Stomach (tissue), 9 donors: Measurements from ENCODE around the gene AIP. TPM values are rescaled to one million over a fixed set of nuclear protein-coding genes. Genes with fewer than 3 reads are reported as not detected.
A peak's percentile ranks its signal among the peaks of the same experiment; 100 is the strongest.

Source experiments
- DNase-seq, 2 donors: peaks; one replicate each; pipeline versions ENCODE4 v3.0.0 to v3.0.0-alpha.2; 2013 to 2019
- H3K27ac ChIP-seq, 5 donors: fragments of 200-600 bp in 4 of 5; sonication (generic) in 4 of 5; one replicate each; pipeline ENCODE4 v1.5.1; 2013 to 2019; ENCODE audit warnings: mild to moderate bottlenecking in 1 of 5, moderate library complexity in 1 of 5
- H3K27me3 ChIP-seq, 3 donors: fragments of 200-600 bp; sonication (generic); one replicate each; pipeline ENCODE4 v1.5.1; 2017 to 2019; ENCODE audit warnings: mixed run types in 1 of 3
- H3K36me3 ChIP-seq, 4 donors: fragments of 200-600 bp; sonication (generic); 1 replicate in 3 of 4; 2 replicates in 1 of 4; pipeline ENCODE4 v1.5.1; 2016 to 2019
- H3K4me1 ChIP-seq, 4 donors: fragments of 200-600 bp; sonication (generic); one replicate each; pipeline ENCODE4 v1.5.1; 2016 to 2019
- H3K4me3 ChIP-seq, 4 donors: fragments of 200-600 bp; sonication (generic) in 3 of 4; one replicate each; pipeline ENCODE4 v1.5.1; 2016 to 2019; ENCODE audit warnings: mild to moderate bottlenecking in 1 of 4
- H3K9me3 ChIP-seq, 4 donors: fragments of 200-600 bp; sonication (generic); one replicate each; pipeline ENCODE4 v1.5.1; 2016 to 2019
- EP300 ChIP-seq: sonication (generic); formaldehyde crosslinking; IDR thresholded peaks from one replicate; pipeline ENCODE4 v1.6.1; 2017; ENCODE audit warnings: antibody characterized with exemption
- POLR2A ChIP-seq, 4 donors: fragments of 450-650 bp; IDR thresholded peaks; one replicate each; pipeline ENCODE4 v1.6.1; 2016; ENCODE audit warnings: antibody characterized with exemption in 4 of 4, control low read depth in 2 of 4, mild to moderate bottlenecking in 1 of 4, moderate library complexity in 1 of 4
- POLR2AphosphoS5 ChIP-seq, 3 donors: sonication (generic); formaldehyde crosslinking; IDR thresholded peaks; one replicate each; pipeline ENCODE4 v1.6.1; 2016; ENCODE audit warnings: antibody characterized with exemption in 3 of 3
- WGBS, 5 donors: extraction: QIAGEN DNeasy Blood & Tissue Kit in 3 of 5; methylation state at CpG; one replicate each; pipeline versions ENCODE4 v1.1.5 to v1.1.7; 2013 to 2018; 5-methylcytosine and 5-hydroxymethylcytosine counted together
- intact Hi-C: fragments of 100-400 bp; cut with DNase I; formaldehyde crosslinking; loops from one replicate; pipeline ENCODE4 v1.15.1; 2023; ENCODE audit warnings: low total_unique reads
- polyA plus RNA-seq, 3 donors: library from polyadenylated mRNA; stranded (reverse); fragments of 200-250 nt; gene quantifications; one replicate each; pipeline ENCODE4 v1.2.3, GENCODE V29; 2013
- total RNA-seq, 5 donors: library from RNA; depleted of rRNA; stranded (reverse); fragments of >200 nt; gene quantifications; one replicate each; pipeline versions ENCODE4 v1.1.0 to v1.2.3, GENCODE V29; 2014 to 2016
- TF ChIP-seq, protein P1 (sequence below), 7 experiments: fragments of 450-650 bp in 4 of 7; fragments of 200-600 bp in 3 of 7; sonication (generic) in 3 of 7; IDR thresholded peaks; one replicate each; pipeline ENCODE4 v1.5.1; 2016 to 2019; ENCODE audit warnings: antibody characterized with exemption in 7 of 7, control low read depth in 2 of 7, mild to moderate bottlenecking in 1 of 7
- donor health status: healthy with polysubstance abuse.
- donor health status: Bipolar disorder and iron deficiency.
- donor health status: healthy.

The AIP gene
- total and polyA plus RNA-seq, 8 donors = 36.4 to 140 (median 74.6) TPM

DNA sequence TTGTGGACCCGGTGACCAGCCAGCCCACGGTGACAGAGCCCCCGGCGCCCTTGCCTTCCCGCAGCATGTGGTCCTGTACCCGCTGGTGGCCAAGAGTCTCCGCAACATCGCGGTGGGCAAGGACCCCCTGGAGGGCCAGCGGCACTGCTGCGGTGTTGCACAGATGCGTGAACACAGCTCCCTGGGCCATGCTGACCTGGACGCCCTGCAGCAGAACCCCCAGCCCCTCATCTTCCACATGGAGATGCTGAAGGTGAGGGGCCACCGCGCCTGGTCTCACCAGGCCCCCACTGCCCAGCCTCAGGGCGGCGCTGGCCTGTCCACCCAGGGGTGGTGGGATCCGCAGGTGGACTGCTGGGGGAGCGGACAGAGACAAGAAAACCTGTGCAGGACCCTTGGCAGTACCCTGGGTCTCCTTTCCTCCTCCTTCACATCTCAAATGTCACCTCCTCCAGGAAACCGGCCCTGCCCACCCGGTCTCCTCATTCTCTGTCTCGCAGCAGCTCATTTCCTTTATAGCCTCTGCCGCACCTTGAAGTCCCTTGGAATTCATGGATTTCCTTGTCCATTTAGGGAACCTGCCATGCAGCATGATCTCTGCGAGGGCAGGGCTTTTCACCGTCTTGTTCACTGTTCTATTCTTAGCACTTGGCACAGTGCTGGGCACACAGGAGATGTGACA is 6.5 kb downstream of the AIP start:
- intact Hi-C loops = no loop called here
- peaks cover 0 to 26% (median 21%) of the 10 kb centered on the region in 4 donors for H3K4me1 ChIP-seq
- no peak overlapping the region for H3K27ac ChIP-seq
- no peaks in the 10 kb centered on the region for H3K27me3 ChIP-seq
- peaks cover 35 to 79% (median 74%) of the 10 kb centered on the region in 4 donors for H3K36me3 ChIP-seq
- 71 to 86% (median 85%) methylated on average over 12 to 25 of the region's 25 CpGs for WGBS, 5 donors
- no peak for DNase-seq
- no peak overlapping the region for H3K4me3 ChIP-seq
- no peaks in the 10 kb centered on the region for H3K9me3 ChIP-seq
- TF ChIP-seq EP300 (no peak), POLR2A (IDR thresholded peaks at IDR 0.05) (no peak)

DNA sequence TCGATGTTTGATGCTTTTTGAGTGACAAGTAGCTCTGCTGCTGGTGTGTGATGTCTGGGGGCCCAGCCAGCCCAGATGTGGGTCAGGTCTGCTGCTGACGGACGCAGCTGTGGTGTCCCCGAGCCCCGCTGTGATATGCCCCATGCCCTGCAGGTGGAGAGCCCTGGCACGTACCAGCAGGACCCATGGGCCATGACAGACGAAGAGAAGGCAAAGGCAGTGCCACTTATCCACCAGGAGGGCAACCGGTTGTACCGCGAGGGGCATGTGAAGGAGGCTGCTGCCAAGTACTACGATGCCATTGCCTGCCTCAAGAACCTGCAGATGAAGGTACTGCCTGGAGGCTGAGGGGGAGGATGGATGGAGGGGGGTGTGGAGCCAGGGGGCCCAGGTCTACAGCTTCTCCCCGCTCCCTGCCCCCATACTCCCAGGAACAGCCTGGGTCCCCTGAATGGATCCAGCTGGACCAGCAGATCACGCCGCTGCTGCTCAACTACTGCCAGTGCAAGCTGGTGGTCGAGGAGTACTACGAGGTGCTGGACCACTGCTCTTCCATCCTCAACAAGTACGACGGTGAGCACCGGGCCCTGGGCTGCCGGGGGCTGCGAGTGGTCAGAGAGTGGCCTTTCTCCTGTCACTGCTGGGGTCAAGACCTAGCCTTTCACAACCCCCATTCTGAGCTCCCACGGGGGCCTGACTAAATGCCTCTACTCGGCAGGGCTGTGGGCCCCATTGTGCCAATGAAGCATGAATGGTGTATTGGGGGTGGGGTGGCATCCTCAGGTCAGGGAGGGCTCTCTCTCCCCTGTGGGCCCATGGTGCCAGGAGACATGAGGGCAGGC is 7.3 kb downstream of the AIP start:
- Histone ChIP-seq H3K4me1 (peaks cover 0 to 18% (median 13%) of the 10 kb centered on the region in 4 donors), H3K27me3 (no peaks in the 10 kb centered on the region), H3K27ac (no peak overlapping the region), H3K9me3 (no peaks in the 10 kb centered on the region), H3K36me3 (peaks cover 35 to 86% (median 82%) of the 10 kb centered on the region in 4 donors), H3K4me3 (no peak overlapping the region)
- TF ChIP-seq POLR2AphosphoS5 (IDR thresholded peaks at IDR 0.05) (no peak), POLR2A (IDR thresholded peaks at IDR 0.05) (no peak), EP300 (no peak)
- TF ChIP-seq, protein P1, sequence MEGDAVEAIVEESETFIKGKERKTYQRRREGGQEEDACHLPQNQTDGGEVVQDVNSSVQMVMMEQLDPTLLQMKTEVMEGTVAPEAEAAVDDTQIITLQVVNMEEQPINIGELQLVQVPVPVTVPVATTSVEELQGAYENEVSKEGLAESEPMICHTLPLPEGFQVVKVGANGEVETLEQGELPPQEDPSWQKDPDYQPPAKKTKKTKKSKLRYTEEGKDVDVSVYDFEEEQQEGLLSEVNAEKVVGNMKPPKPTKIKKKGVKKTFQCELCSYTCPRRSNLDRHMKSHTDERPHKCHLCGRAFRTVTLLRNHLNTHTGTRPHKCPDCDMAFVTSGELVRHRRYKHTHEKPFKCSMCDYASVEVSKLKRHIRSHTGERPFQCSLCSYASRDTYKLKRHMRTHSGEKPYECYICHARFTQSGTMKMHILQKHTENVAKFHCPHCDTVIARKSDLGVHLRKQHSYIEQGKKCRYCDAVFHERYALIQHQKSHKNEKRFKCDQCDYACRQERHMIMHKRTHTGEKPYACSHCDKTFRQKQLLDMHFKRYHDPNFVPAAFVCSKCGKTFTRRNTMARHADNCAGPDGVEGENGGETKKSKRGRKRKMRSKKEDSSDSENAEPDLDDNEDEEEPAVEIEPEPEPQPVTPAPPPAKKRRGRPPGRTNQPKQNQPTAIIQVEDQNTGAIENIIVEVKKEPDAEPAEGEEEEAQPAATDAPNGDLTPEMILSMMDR (IDR thresholded peaks at IDR 0.05) = no peak
- no peak for DNase-seq
- intact Hi-C loops = loop anchor here (10.0 kb wide), 1 partner anchor 95 kb away; the partner anchor contains the start of gene RAD9A
- WGBS, 5 donors = 85 to 90% (median 87%) methylated on average over 14 to 23 of the region's 23 CpGs

DNA sequence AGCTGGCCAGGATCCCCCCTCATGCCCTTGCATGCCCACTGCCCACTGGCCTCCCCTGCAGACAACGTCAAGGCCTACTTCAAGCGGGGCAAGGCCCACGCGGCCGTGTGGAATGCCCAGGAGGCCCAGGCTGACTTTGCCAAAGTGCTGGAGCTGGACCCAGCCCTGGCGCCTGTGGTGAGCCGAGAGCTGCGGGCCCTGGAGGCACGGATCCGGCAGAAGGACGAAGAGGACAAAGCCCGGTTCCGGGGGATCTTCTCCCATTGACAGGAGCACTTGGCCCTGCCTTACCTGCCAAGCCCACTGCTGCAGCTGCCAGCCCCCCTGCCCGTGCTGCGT is 7.9 kb downstream of the AIP start:
- Histone ChIP-seq H3K27ac (no peak overlapping the region), H3K27me3 (no peaks in the 10 kb centered on the region), H3K4me1 (peaks cover 0 to 14% (median 7%) of the 10 kb centered on the region in 4 donors), H3K9me3 (no peaks in the 10 kb centered on the region), H3K4me3 (no peak overlapping the region), H3K36me3 (peaks cover 36 to 91% (median 88%) of the 10 kb centered on the region in 4 donors)
- TF ChIP-seq POLR2A (IDR thresholded peaks at IDR 0.05) = no peak
- no peak for TF ChIP-seq EP300
- TF ChIP-seq, protein P1 (IDR thresholded peaks at IDR 0.05) = no peak
- no peak for TF ChIP-seq POLR2AphosphoS5 (IDR thresholded peaks at IDR 0.05)
- intact Hi-C loops = loop anchor here (10.0 kb wide), 1 partner anchor 96 kb away; the partner anchor contains the start of gene RAD9A
- DNase-seq = peak in 1 of 2 donors; percentile 8
- 68 to 83% (median 77%) methylated on average over 14 to 15 of the region's 15 CpGs for WGBS, 5 donors

DNA sequence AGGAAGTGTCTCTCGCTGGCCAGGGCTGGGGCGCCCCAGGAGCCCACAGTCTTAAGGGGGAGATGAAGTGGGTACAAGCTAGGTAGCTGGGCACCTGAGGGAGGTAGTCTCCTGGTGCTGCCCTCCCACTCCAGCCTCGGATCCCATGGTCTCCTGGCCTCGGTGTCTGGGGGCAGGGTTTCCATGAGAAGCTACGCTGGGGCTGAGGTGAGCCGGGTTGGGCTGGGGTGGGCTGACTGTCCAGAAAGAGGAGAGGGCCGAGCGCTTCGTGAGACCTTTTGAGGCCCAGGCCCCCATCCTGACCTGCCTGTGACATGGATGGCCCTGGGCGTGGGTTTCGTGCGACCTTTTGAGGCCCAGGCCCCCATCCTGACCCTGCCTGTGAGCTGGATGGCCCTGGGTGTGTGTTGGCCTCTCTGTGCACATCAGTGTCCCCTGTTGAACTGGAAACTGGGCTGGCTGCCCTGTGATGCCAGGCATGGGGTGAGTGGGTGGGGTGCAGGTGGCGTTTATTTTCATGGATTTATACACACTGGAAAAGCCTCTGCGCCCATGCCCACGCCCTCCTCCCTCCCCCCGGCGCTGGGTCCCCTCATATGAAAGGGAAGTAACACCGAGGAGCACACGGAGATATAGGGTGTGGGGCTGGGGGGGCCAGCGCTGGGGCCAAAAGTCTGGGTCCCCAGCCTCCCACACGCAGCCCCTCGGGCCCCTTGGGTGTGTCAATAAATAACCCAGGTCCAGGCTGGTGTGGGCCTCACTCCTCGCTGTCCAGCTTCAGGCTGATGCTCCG is 8.6 kb downstream of the AIP start:
- intact Hi-C loops = loop anchor here (10.0 kb wide), 1 partner anchor 97 kb away; the partner anchor contains the start of gene RAD9A
- Histone ChIP-seq H3K36me3 (peaks cover 43 to 98% (median 96%) of the 10 kb centered on the region in 4 donors), H3K9me3 (no peaks in the 10 kb centered on the region), H3K4me3 (no peak overlapping the region), H3K4me1 (peaks cover 0 to 6% (median 2%) of the 10 kb centered on the region in 4 donors), H3K27me3 (no peaks in the 10 kb centered on the region), H3K27ac (no peak overlapping the region)
- TF ChIP-seq EP300 = no peak
- WGBS, 5 donors = 73 to 83% (median 79%) methylated on average over 17 to 24 of the region's 24 CpGs
- no peak for DNase-seq
